Erythroblast (primary cell): ENCODE measurements around the gene MPPED2.

Experiments used
- GATA1 ChIP-seq: IDR thresholded peaks from 2 replicates; pipeline ENCODE4 v1.6.1; 2011; ENCODE audit warnings: low read depth, mild to moderate bottlenecking, control low read depth, low read length, moderate library complexity
- POLR2A ChIP-seq: IDR thresholded peaks from 2 replicates; pipeline ENCODE4 v1.6.1; 2011; ENCODE audit warnings: mild to moderate bottlenecking, low read length

DNA sequence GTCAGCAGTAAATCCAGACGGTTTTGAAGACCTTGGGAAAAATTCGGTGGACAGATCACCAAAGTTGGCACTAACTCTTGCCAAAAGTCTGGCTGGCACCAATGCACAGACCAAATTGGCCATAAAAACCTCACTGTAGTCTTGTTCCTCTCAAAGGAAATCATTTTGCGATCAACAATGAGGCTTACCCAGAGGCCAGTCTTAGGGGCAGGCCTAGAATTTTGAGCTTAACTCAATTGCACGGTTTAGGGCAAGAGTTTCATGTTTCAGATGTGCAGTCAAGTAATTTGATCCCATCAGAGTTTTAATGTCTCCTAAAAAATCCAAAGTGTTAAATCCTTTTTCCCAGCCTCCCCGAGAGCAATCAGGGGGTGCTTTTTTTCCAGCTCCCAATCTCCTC lies 19.0 kb downstream of the MPPED2 start:
- TF ChIP-seq POLR2A (no peak), GATA1 (no peak)
